ENCODE results near the gene ELOVL7. TPM values are rescaled to one million over a fixed set of nuclear protein-coding genes. Genes with fewer than 3 reads are reported as not detected.
"Not testable (repeated sequence)": the region's sequence is repeated elsewhere in the genome, so short reads cannot be mapped to it uniquely, and the experiment has no call there.

The ELOVL7 gene
- total and polyA plus RNA-seq, 2 donors (not counting 1 experiment from before 2014, with no cell fraction given), result 0.21 to 0.54 TPM

GRCh38 chr5:60712950-60713349 lies 131.1 kb downstream of the ELOVL7 start:
- Histone ChIP-seq H3K9ac (ENCODE audit: low read length) (no peak overlapping the region), H3K27me3 (replicated peaks in 1 of 4; ENCODE audit: control extremely low read depth in 1 of 4, control insufficient read depth in 3 of 4, insufficient read depth in 4 of 4, low read length in 3 of 4) (peaks cover 0 to 7% (median 0%) of the 10 kb centered on the region in 4 experiments), H3K36me3 (replicated peaks in 1 of 2; ENCODE audit: control extremely low read depth in 1 of 2, control insufficient read depth in 1 of 2, extremely low read depth in 1 of 2, insufficient read depth in 2 of 2, low read length in 1 of 2) (no peaks in the 10 kb centered on the region), H3K4me3 (ENCODE audit: control extremely low read depth in 1 of 5, extremely low read depth in 1 of 5, insufficient read depth in 1 of 5, low read depth in 2 of 5, low read length in 4 of 5) (no peak overlapping the region), H2AFZ (ENCODE audit: insufficient read depth, low read depth, low read length, poor library complexity, severe bottlenecking) (no peak overlapping the region), H3K79me2 (ENCODE audit: control insufficient read depth, insufficient read depth, low read length) (no peaks in the 10 kb centered on the region), H3K9me3 (ENCODE audit: control extremely low read depth in 1 of 3, control insufficient read depth in 2 of 3, insufficient read depth in 1 of 3, low read length in 2 of 3) (peaks cover 0 to 13% (median 0%) of the 10 kb centered on the region in 3 donors), H4K20me1 (ENCODE audit: control insufficient read depth, insufficient read depth, low read length, poor library complexity, severe bottlenecking) (no peaks in the 10 kb centered on the region), H3K4me1 (ENCODE audit: control insufficient read depth in 2 of 2, insufficient read depth in 2 of 2, low read length in 2 of 2) (no peaks in the 10 kb centered on the region), H3K27ac (ENCODE audit: low read length in 2 of 2) (no peak overlapping the region), H3K4me2 (replicated peaks; ENCODE audit: low read depth, low read length, poor library complexity, severe bottlenecking) (no peak overlapping the region)
- ATAC-seq (ENCODE audit: low read depth), result no peak
- ChIA-PET POLR2A (no interaction called here), CTCF (no interaction called here)
- intact Hi-C loops (cut with micrococcal nuclease), result no loop called here
- no peaks in the 10 kb centered on the region for H3K9me3 Mint-ChIP-seq (ENCODE audit: insufficient read depth)
- no peaks in the 10 kb centered on the region for H3K4me1 Mint-ChIP-seq
- TF ChIP-seq EZH2 (IDR thresholded peaks at IDR 0.05; ENCODE audit: borderline replicate concordance, insufficient read depth, low read depth, low read length, poor library complexity, severe bottlenecking) (no peak), CTCF (IDR thresholded peaks at IDR 0.05) (no peak)
- H3K27me3 Mint-ChIP-seq, result peaks cover 35% of the 10 kb centered on the region
- WGBS (ENCODE audit: insufficient coverage), result 100% methylated on average over 3 of the region's 5 CpGs
- DNase-seq, result no peak
- no peak overlapping the region for H3K27ac Mint-ChIP-seq
- H3K4me3 Mint-ChIP-seq, result no peak overlapping the region

- H3K27ac ChIP-seq (ENCODE audit: low read length in 2 of 2); intact Hi-C loops (cut with micrococcal nuclease); H3K27ac Mint-ChIP-seq; H3K4me3 Mint-ChIP-seq; H2AFZ ChIP-seq (ENCODE audit: insufficient read depth, low read depth, low read length, poor library complexity, severe bottlenecking); H3K4me2 ChIP-seq (replicated peaks; ENCODE audit: low read depth, low read length, poor library complexity, severe bottlenecking); DNase-seq; H3K4me1 ChIP-seq (ENCODE audit: control insufficient read depth in 2 of 2, insufficient read depth in 2 of 2, low read length in 2 of 2); H3K9ac ChIP-seq (ENCODE audit: low read length); H3K27me3 ChIP-seq (replicated peaks in 1 of 4; ENCODE audit: control extremely low read depth in 1 of 4, control insufficient read depth in 3 of 4, insufficient read depth in 4 of 4, low read length in 3 of 4); H3K36me3 ChIP-seq (replicated peaks in 1 of 2; ENCODE audit: control extremely low read depth in 1 of 2, control insufficient read depth in 1 of 2, extremely low read depth in 1 of 2, insufficient read depth in 2 of 2, low read length in 1 of 2); H3K4me1 Mint-ChIP-seq; ATAC-seq (ENCODE audit: low read depth); H3K79me2 ChIP-seq (ENCODE audit: control insufficient read depth, insufficient read depth, low read length); POLR2A ChIA-PET; H3K4me3 ChIP-seq (ENCODE audit: control extremely low read depth in 1 of 5, extremely low read depth in 1 of 5, insufficient read depth in 1 of 5, low read depth in 2 of 5, low read length in 4 of 5); H4K20me1 ChIP-seq (ENCODE audit: control insufficient read depth, insufficient read depth, low read length, poor library complexity, severe bottlenecking); H3K9me3 Mint-ChIP-seq (ENCODE audit: insufficient read depth); CTCF ChIA-PET: not testable (repeated sequence)
- peaks cover 0 to 13% (median 0%) of the 10 kb centered on the region in 3 donors for H3K9me3 ChIP-seq (ENCODE audit: control extremely low read depth in 1 of 3, control insufficient read depth in 2 of 3, insufficient read depth in 1 of 3, low read length in 2 of 3)
- H3K27me3 Mint-ChIP-seq, result peaks cover 30% of the 10 kb centered on the region
- no CpG with 5 or more reads among the region's 3 CpGs for WGBS (ENCODE audit: insufficient coverage)
These were observed 132.2 kb downstream of the ELOVL7 start for GRCh38 chr5:60711892-60712291.
